Astrocyte (in vitro differentiated cells and primary cell): ENCODE measurements around the gene SNAP29. TPM values are rescaled to one million over a fixed set of nuclear protein-coding genes. Genes with fewer than 3 reads are reported as not detected.
"Not testable (repeated sequence)": the region's sequence is repeated elsewhere in the genome, so short reads cannot be mapped to it uniquely, and the experiment has no call there.

Experiments used
- DNase-seq: peaks from one replicate; pipeline ENCODE4 v3.0.0-alpha.2; 2010; ENCODE audit warnings: low read depth
- FAIRE-seq: peaks from 2 replicates; lab custom pipeline; 2011; peaks lifted over from hg19 to GRCh38; lab: Jason Lieb, UNC
- H2AFZ ChIP-seq: 2 replicates; pipeline ENCODE4 v1.6.0; 2012; ENCODE audit warnings: low read depth, low read length, inconsistent platforms
- H3K27ac ChIP-seq: 2 replicates; pipeline ENCODE4 v1.5.1; 2011; ENCODE audit warnings: low read depth, low read length, inconsistent platforms
- H3K27me3 ChIP-seq: 2 replicates; pipeline ENCODE4 v1.6.0; 2011; ENCODE audit warnings: low read length, inconsistent platforms; ENCODE audit not compliant: insufficient read depth
- H3K36me3 ChIP-seq: 2 replicates; pipeline ENCODE4 v1.5.1; 2011; ENCODE audit warnings: low read length, inconsistent platforms; ENCODE audit not compliant: insufficient read depth
- H3K4me1 ChIP-seq: 2 replicates; pipeline ENCODE4 v1.5.1; 2011; ENCODE audit warnings: low read length, inconsistent platforms; ENCODE audit not compliant: insufficient read depth
- H3K4me2 ChIP-seq: 2 replicates; pipeline ENCODE4 v1.6.0; 2012; ENCODE audit warnings: low read length, inconsistent platforms
- H3K4me3 ChIP-seq: 2 replicates; pipeline ENCODE4 v1.5.1; 2011; ENCODE audit warnings: low read depth, mild to moderate bottlenecking, low read length, inconsistent platforms; ENCODE audit not compliant: insufficient read depth
- H3K79me2 ChIP-seq: 2 replicates; pipeline ENCODE4 v1.6.0; 2012; ENCODE audit warnings: mild to moderate bottlenecking, low read length, inconsistent platforms; ENCODE audit not compliant: insufficient read depth
- H3K9ac ChIP-seq: 2 replicates; pipeline ENCODE4 v1.6.0; 2012; ENCODE audit warnings: mild to moderate bottlenecking, low read length, inconsistent platforms
- H3K9me3 ChIP-seq: 2 replicates; pipeline ENCODE4 v1.5.1; 2012; ENCODE audit warnings: low read depth, mild to moderate bottlenecking, low read length, inconsistent platforms; ENCODE audit not compliant: insufficient read depth
- H4K20me1 ChIP-seq: 2 replicates; pipeline ENCODE4 v1.6.0; 2012; ENCODE audit warnings: low read length, inconsistent platforms; ENCODE audit not compliant: insufficient read depth
- H3K27ac Mint-ChIP-seq: one replicate; pipeline ENCODE4 v1.8.0; 2021; ENCODE audit warnings: mild to moderate bottlenecking, mixed read lengths; ENCODE audit not compliant: unreplicated experiment
- H3K27me3 Mint-ChIP-seq: one replicate; pipeline ENCODE4 v1.8.0; 2021; ENCODE audit warnings: low read depth, mixed read lengths; ENCODE audit not compliant: unreplicated experiment
- H3K36me3 Mint-ChIP-seq: one replicate; pipeline ENCODE4 v1.8.0; 2021; ENCODE audit warnings: low read depth, mixed read lengths; ENCODE audit not compliant: unreplicated experiment
- H3K4me1 Mint-ChIP-seq: one replicate; pipeline ENCODE4 v1.8.0; 2021; ENCODE audit warnings: low read depth, mixed read lengths; ENCODE audit not compliant: unreplicated experiment
- H3K4me3 Mint-ChIP-seq: one replicate; pipeline ENCODE4 v1.8.0; 2021; ENCODE audit warnings: mild to moderate bottlenecking, moderate library complexity, mixed read lengths; ENCODE audit not compliant: unreplicated experiment
- H3K9me3 Mint-ChIP-seq: one replicate; pipeline ENCODE4 v1.8.0; 2021; ENCODE audit warnings: mild to moderate bottlenecking, mixed read lengths; ENCODE audit not compliant: unreplicated experiment
- EZH2 ChIP-seq: IDR thresholded peaks from 2 replicates; pipeline ENCODE4 v1.6.1; 2012; ENCODE audit warnings: mild to moderate bottlenecking, low read length, inconsistent platforms; ENCODE audit not compliant: insufficient read depth
- total RNA-seq: library from RNA; stranded (reverse); gene quantifications from 2 replicates; pipeline ENCODE4 v1.2.1, GENCODE V29; 2021
- TF ChIP-seq, protein P1 (sequence below): IDR thresholded peaks from 2 replicates; pipeline ENCODE4 v1.5.1; 2011; ENCODE audit warnings: low read depth, mild to moderate bottlenecking, inconsistent platforms, low read length, moderate library complexity; ENCODE audit not compliant: insufficient read depth

SNAP29 gene
- total RNA-seq, 1 donor from 2014 or later = 19.6 TPM

DNA sequence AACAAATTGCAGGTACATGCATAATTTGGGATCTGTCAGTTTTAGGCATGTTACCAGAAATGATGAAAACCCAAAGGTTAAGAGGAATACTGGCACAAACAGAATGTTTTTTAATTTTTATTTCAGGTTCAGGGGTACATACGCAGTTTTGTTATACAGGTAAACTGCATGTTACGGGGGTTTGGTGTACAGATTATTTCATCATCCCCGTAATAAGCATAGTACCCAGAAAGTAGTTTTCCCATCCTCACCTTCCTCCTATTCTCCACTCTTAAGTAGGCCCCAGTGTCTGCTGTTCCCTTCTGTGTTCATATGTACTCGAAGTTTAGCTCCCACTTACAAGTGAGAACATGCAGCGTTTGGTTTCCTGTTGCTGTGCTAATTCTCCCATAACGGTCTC, 33.2 kb upstream of the SNAP29 start:
- no peak for FAIRE-seq
- no peak overlapping the region for H3K27ac Mint-ChIP-seq
- H3K4me3 Mint-ChIP-seq = no peak overlapping the region
- H2AFZ ChIP-seq = no peak overlapping the region
- no peaks in the 10 kb centered on the region for H3K79me2 ChIP-seq
- no peaks in the 10 kb centered on the region for H3K27me3 ChIP-seq
- H3K4me3 ChIP-seq = no peak overlapping the region
- peaks cover 12% of the 10 kb centered on the region for H3K36me3 Mint-ChIP-seq
- H3K9me3 ChIP-seq = no peaks in the 10 kb centered on the region
- no peaks in the 10 kb centered on the region for H3K9me3 Mint-ChIP-seq
- H3K4me1 Mint-ChIP-seq = no peaks in the 10 kb centered on the region
- H4K20me1 ChIP-seq = no peaks in the 10 kb centered on the region
- peaks cover 7% of the 10 kb centered on the region for H3K36me3 ChIP-seq
- no peaks in the 10 kb centered on the region for H3K4me1 ChIP-seq
- H3K27me3 Mint-ChIP-seq = no peaks in the 10 kb centered on the region
- TF ChIP-seq, protein P1, sequence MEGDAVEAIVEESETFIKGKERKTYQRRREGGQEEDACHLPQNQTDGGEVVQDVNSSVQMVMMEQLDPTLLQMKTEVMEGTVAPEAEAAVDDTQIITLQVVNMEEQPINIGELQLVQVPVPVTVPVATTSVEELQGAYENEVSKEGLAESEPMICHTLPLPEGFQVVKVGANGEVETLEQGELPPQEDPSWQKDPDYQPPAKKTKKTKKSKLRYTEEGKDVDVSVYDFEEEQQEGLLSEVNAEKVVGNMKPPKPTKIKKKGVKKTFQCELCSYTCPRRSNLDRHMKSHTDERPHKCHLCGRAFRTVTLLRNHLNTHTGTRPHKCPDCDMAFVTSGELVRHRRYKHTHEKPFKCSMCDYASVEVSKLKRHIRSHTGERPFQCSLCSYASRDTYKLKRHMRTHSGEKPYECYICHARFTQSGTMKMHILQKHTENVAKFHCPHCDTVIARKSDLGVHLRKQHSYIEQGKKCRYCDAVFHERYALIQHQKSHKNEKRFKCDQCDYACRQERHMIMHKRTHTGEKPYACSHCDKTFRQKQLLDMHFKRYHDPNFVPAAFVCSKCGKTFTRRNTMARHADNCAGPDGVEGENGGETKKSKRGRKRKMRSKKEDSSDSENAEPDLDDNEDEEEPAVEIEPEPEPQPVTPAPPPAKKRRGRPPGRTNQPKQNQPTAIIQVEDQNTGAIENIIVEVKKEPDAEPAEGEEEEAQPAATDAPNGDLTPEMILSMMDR = no peak
- TF ChIP-seq EZH2 = no peak
- no peak overlapping the region for H3K27ac ChIP-seq
- H3K9ac ChIP-seq = no peak overlapping the region
- H3K4me2 ChIP-seq = no peak overlapping the region
- no peak for DNase-seq

DNA sequence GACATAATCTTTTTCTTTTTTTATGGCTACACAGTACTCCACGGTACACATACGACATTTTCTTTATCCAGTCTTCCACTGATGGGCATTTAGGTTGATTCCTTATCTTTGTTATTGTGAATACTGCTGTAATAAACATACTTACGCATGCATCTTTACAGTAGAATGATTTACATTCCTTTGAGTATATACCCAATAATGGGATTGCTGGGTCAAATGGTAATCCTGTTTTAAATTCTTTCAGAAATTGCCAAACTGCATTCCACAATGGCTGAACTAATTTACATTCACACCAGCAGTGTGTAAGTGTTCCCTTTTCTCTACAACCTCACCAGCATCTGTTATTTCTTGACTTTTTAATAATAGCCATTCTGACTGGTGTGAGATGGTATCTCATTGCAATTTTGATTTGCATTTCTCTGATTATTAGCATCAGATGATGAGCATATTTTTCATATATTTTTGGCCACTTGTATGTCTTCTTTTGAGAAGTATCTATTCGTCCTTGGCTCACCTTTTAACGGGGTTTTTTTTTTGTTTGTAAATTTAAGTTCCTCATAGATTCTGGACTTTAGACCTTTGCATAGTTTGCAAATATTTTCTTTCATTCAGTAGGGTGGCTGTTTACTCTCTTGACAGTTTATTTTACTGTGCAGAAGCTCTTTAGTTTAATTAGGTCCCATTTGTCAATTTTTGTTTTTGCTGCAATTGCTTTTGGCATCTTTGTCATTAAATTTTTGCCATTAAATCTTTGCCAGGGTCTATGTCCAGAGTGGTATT, 32.2 kb upstream of the SNAP29 start:
- H3K27ac Mint-ChIP-seq, H3K9me3 ChIP-seq, H3K4me1 ChIP-seq, H4K20me1 ChIP-seq, H3K4me3 Mint-ChIP-seq, FAIRE-seq, H3K9me3 Mint-ChIP-seq, DNase-seq, H3K36me3 ChIP-seq, H3K27me3 Mint-ChIP-seq, H3K9ac ChIP-seq, H2AFZ ChIP-seq, H3K4me2 ChIP-seq, H3K4me3 ChIP-seq, H3K4me1 Mint-ChIP-seq, H3K27me3 ChIP-seq, H3K27ac ChIP-seq, H3K79me2 ChIP-seq: not testable (repeated sequence)
- H3K36me3 Mint-ChIP-seq = peaks cover 18% of the 10 kb centered on the region

DNA sequence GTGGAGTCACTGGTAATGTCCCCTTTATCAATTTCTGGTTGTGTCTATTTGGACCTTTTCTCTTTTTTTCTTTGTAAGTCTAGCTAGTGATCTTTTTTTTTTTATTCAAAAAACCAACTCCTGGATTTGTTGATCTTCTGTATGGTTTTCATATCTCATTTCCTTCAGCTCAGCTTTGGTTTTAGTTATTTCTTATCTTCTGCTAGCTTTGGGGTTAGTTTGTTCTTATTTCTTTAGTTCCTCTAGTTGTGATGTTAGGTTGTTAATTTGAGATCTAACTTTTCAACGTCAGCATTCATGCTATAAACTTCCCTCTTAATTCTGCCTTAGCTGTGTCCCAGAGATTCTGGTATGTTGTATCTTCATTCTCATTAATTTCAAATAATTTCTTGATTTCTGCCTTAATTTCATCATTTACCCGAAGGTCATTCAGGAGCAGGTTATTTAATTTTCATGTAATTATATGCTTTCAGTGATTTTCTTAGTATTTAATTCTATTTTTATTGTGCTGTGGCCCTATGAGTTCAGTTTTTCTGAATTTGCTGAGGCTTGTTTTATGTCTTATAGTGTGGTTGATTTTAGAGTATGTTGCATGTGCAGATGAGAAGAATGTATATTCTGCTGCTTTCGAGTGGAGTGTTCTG, 29.2 kb upstream of the SNAP29 start:
- no peaks in the 10 kb centered on the region for H3K79me2 ChIP-seq
- no peaks in the 10 kb centered on the region for H3K9me3 ChIP-seq
- no peaks in the 10 kb centered on the region for H3K27me3 ChIP-seq
- H3K36me3 ChIP-seq = peaks cover 5% of the 10 kb centered on the region
- TF ChIP-seq, protein P1 = no peak
- TF ChIP-seq EZH2 = no peak
- peaks cover 30% of the 10 kb centered on the region for H3K36me3 Mint-ChIP-seq
- no peaks in the 10 kb centered on the region for H4K20me1 ChIP-seq
- no peaks in the 10 kb centered on the region for H3K4me1 Mint-ChIP-seq
- H3K9ac ChIP-seq = no peak overlapping the region
- no peak overlapping the region for H3K4me3 ChIP-seq
- no peaks in the 10 kb centered on the region for H3K4me1 ChIP-seq
- no peak overlapping the region for H3K4me2 ChIP-seq
- no peaks in the 10 kb centered on the region for H3K9me3 Mint-ChIP-seq
- H3K27ac ChIP-seq = no peak overlapping the region
- no peak overlapping the region for H3K4me3 Mint-ChIP-seq
- DNase-seq = no peak
- H3K27me3 Mint-ChIP-seq = no peaks in the 10 kb centered on the region
- H3K27ac Mint-ChIP-seq = no peak overlapping the region
- no peak for FAIRE-seq
- H2AFZ ChIP-seq = no peak overlapping the region
